ENCODE measurements around the gene OTULIN.

The OTULIN gene

DNA sequence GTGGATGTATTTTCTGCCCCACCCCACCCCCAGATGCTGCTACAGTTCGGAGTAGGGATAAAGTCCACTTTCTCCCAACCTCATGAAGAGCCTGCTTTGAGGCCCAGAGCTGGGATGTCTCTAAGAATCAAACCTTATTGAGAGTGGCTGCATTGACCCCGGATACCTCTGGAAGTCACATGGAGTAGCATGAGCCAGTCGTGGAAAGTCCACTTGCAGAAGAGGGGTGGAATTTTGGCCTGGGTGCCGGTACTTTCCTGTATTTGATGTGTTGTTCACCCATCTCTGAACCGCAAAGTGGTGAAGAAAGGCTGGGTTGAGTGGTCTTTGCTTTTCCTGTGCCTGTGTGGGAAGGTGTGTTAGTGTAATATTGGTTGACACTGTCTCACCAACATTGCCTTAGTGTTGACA is 3.7 kb downstream of the OTULIN start:
- DNase-seq (ENCODE audit: low read depth): peak; percentile 9

DNA sequence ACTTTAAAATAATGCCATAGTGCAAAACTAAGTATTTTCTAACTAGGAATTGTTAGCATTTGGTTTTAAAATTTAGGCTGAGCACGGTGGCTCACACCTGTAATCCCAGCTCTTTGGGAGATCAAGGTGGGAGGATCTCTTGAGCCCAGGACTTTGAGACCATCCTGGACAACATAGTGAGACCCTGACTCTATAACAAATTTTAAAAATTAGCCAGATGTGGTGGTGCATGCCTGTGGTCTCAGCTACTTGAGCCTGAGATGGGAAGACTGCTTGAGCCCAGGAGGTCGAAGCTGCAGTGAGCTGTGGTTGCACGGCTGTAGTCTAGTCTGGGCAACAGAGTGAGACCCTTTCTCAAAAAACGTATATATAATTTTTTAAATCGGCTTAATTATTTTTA is 4.9 kb downstream of the OTULIN start:
- no peak for DNase-seq (ENCODE audit: low read depth)

DNA sequence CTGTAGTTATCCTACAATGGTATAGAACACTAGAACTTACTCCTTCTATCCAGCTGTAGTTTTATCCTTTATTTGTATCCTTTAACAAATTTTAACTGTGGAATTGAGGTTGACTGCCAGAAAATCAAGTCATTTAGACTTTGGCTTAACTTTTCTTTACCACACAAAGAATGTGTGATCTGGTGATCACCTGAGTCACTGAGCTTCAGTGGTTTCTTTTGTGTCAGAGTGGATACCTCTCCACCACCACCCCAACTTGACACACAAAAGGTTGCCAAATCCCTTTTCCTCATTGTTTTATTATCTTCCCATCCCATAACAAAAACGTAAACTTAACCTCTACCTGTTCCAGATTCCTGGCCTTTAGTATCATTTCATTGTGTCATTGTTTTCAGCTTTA is 5.5 kb downstream of the OTULIN start:
- DNase-seq (ENCODE audit: low read depth): no peak

DNA sequence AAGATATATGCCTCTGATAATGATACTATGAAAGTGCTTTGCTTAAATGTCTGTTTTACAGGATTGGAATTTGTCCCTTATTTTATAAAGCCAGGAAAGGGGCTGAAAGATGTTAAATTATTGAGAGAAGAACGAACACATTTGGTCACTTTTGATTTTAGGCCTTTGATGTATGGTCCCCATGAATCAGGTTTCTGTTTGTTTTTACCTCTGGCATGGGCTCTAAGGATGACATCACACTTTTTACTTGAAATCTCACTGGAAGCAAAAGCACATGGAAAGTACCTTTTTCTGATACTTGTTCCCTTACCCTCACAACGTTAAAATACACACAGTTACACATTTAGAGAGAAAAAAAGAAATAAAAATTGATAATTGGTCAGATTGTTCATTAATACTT is 6.9 kb downstream of the OTULIN start:
- DNase-seq (ENCODE audit: low read depth): no peak

DNA sequence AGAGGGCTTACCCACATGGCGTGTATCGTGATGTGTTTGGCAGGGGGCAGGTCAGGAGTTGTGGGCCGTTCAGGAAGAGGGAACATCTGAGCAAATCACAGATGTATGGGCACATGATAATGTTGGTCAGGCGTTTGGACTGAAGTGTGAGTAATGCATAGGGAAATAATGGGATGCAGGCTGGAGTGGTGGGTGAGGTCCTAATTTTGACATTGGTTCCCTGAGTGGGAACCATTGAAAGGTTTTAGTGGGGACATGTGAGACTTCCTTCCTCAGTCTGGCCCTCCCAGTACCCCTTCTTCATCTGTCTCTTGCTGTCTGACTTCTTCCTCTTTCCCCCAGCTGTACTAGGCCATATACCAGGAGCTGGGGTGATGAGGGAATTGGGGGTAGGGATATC is 7.6 kb downstream of the OTULIN start:
- no peak for DNase-seq (ENCODE audit: low read depth)

DNA sequence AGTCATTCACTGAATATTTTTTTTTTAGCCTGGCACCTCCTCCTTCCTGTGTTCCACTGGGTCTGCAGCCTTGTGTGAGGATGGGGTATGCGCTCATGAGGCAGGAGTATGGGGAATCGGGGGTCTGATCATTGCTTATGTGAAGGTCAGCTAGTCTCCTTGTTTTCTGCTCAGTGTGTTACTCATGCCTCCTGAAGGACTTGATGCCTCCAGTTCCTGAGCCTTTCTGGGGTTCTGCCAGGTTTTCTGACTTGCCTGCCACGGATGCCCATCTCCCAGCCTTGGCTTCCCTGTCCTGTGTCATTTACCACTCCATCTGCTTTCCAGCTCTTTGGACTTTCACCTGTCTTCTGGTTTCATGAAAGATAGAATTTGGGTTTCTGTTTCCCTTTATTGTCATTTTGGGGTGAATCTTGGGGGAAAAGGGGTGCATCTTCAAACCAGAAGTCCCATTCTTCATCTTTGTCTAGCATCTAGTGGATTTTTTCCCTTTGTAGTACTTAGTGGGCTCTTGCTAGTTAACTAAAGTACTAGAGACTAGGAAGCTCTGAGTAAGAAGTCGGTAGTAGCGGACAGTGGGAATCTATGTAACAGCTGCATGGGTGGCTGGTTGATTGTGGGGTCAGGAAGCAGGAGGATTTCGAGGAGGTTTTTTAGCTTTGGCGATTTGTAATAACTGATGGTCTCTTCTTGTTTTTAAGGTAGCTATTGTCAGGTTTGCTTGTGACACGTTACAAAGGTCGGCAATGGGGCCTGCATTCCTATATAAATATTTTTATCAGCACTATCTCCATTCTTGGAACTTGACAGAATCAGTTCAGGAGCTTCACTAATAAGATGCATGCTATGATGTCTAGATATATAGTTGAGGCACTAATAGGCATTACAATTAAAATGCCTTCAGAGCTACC is 8.2 kb downstream of the OTULIN start:
- DNase-seq (ENCODE audit: low read depth): no peak

DNA sequence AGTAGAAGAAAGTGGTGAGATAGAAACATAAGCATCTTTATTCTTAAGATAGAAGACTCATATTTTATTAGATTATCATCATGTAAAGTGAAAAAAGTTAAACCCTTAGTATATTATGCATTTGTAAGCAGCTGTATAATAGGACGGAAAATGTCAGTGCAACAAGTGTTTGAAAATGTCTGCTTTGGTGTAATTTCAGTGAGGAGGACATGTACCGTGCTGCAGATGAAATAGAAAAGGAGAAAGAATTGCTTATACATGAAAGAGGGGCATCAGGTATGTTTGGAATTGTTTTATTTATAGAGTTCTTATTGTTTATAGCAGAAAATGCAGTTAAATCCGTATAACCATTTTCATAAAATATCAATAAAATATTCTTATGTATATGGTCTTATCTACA is 8.9 kb downstream of the OTULIN start:
- no peak for DNase-seq (ENCODE audit: low read depth)

DNA sequence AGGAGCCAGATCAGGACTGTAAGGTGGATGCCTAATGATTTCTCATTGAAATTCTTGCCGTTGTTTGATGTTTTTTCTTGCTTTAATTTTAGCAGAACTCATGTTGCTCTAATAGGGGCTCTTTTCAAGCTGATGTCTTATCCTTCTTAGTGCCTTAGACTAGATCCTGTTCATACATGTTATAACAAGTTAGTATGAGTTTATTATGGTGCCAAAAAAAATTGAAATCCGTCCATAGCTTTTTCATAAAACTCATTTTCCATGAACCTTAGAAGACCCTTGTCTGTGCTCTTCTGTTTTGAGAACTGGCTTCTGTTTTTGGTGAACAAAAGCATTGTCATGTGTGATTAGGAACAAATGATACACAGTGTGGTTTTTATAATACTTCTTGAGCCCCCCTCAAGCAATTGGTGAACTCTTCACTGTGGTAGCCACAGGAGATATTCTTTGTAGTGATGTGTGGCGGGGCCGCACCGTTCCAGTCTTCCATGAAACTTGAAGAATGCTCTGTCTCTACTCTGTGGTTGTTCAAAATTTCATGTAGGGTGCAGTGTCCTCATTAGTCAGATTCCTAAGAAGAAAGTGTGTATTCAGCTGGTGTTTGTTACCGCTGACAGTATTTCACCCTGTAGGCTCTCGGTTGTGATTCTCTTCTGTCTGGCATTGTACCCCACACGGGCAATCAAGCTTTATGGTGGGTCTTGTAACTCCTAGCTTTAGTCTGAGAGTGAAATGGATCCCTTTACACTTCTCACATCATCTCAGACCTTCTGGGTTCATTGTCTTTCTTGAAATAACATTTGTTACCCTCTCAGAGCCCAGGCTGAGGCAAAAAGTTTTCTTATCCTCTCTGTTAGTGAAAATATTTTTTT is 10.7 kb downstream of the OTULIN start:
- DNase-seq (ENCODE audit: low read depth): no peak

DNA sequence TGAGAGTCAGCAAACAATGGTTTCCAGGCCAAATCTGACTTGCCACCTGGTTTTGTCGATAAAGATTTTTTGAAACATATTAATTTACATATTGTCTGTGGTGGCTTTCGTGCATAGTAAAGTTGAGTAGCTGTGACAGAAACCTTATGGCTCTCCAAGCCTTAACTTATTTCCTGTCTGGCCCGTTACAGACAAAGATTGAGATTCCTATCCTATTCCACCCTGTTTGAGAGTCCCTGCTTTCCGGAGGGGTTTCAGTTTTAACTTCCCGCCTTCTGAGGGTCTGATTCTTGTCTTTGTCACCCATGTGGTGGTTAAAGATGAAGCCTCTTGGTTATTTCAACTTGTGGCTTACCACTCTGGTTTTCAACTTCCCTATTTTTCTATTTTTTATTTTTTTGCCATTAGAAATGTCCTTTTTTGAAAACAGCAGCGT is 11.4 kb downstream of the OTULIN start:
- no peak for DNase-seq (ENCODE audit: low read depth)

DNA sequence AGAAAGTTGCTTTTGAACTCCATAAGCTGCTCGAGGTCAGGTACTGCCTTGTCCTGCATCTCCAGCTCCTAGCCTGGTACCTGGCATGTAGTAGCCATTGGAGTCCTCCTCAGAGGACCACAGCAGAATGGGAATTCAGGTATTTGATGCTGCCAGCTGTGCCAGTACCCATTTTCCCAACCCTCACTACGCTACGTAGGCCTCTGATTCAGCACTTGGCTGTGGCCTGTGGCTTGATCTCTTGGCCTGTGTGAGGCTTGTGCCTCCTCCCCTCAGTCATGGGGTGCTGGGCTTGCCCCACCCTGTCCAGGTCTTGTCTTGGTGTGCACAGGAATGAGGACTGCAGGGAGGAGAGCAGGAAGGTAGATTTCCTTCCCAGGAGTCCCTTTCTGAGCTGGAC is 11.8 kb downstream of the OTULIN start:
- no peak for DNase-seq (ENCODE audit: low read depth)

DNA sequence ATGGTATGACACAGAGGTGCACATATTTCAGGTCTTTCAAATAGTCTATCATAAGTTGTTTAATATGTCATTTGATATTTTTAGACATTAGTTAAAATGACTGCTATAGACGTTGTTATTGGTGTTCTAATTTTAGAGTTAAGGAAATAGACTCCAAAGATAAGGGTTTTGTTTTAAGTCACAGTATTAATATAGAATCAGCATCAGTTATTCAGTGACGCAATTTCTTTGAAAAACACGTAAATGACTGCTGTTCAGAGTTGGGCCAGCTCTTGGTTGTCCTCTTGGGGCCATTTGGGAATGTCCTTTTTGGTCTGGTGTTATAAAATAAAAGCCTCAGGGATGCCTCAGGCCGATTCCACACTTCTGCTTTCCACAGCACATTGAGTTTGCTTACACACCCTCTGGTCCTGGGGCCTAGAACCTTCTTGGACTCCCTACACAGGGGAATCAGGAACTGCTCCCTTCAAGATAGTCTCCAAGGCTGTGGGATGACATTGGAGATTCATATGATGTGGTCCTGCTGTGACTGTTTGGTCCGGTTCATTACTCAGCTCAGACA is 14.3 kb downstream of the OTULIN start:
- no peak for DNase-seq (ENCODE audit: low read depth)

DNA sequence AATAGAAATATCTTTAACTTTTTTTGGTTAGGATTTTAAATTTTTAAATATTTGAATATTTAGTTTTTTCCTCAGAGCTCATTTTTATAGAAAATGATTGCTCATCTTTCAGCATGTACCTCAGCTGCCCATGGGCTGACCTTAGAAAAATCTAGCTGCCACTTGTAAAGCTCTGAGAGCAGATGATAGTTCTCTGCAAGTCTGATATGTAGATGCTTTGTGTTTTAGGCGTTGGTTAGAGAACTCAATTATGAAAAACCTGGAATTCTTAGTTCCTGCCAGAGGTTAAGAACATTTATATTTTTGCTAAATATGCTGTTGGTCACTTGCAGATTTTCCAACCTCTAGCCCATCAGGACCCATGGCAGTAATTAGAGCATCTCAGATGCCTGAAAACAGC is 15.1 kb downstream of the OTULIN start:
- DNase-seq (ENCODE audit: low read depth): no peak

DNA sequence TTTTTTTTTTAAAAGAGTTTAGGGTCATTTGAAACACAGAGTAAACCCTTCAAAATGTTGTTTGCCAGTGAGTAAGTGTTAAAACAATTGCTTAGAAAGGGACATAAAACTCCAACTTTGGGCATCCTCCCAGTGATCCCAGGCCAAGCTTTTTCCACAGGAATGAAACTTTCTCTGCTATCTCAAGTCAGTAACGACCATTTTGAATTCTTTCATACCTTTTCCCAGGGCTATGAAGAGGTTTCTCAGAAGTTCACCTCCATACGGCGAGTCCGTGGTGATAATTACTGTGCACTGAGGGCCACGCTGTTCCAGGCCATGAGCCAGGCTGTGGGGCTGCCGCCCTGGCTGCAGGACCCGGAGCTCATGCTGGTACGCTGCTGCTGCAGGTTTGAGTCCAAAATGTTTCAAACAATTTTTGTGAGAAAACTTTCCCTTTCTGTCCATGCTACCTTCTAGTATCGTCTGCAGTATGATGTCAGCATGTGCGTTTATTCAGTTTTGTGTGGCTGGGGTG is 16.8 kb downstream of the OTULIN start:
- DNase-seq (ENCODE audit: low read depth): no peak

DNA sequence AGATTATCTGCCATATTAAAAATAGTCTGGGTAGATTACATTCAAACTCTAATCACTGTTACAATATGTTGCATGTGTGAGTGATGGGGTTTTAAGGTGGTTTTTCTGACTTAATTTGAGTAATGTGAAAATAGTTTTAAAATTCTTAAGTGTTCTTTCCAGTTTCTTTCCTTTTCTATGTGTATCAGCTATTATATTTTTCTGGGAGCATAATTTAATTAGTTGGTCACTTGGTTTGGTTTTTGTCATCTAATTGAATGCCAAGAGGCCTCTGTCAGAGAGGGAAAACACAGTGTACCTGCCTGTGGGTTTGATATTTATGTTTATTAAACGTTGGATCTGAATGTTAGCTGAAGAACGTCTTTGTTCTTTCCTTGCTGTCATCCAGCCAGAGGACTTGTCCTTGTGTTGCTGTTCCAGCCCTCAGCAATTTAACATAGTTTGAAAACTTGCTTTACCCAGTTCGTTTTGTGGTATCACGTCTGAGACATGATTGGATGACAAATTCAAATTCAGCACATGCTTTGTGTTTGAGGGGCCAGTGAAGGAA is 19.5 kb downstream of the OTULIN start:
- DNase-seq (ENCODE audit: low read depth): no peak

DNA sequence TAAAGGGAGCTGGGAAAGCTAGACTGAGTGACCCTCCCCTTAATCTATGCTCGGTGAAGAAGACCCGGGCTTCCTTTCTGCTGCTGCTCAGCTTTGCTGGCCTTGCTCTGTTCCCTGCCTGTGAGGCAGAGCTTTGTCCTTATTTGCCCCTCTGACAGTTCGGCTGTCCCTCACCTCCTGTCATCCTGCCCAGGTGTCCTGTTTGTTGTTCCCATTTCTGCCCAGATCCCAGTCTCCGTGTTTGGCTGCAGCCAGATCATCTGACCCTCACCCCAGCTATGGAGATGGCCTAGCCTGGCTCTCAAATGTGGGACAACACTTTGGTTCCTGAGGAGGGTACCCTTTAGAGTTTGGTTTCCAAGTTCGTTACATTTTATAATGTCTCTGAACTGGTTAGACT is 20.2 kb downstream of the OTULIN start:
- no peak for DNase-seq (ENCODE audit: low read depth)

DNA sequence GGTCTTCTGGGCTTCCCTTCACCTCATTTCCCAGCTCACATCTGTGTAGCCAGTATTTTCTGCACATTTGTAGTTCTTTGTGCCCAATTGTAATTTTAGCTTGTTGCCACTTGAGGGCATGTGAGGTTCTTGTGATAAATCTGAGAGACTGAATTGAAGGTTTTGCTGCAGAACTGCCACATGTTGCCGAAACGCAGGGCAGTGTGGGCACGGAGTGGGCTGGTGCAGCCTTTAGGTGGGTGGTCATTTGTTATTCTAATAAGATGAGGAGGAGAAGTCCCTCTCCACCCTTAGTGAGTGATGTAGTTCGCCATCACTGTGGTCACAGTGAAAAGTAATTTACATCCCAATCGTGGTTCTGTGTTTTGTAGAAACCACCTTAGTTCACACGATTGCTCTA is 21.2 kb downstream of the OTULIN start:
- peak; percentile 11 for DNase-seq (ENCODE audit: low read depth)

DNA sequence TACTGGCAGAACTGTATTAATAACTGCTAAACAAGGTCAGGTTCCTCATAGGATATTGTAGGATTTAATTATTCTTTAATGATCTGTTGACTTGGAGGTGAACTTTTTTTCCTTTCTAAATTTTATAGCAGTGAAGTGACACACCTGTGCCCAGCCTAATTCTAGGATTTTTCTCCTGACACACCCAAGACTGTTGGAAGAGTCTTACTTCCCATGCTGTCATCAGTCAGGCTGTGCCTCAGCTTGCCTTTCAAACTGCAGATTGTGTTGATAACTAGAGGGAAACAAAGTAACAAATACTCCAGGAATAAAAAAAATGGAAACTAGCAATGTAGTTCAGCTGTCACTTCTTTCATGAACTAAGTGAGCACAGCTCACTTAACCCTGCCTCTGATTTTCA is 22.0 kb downstream of the OTULIN start:
- DNase-seq (ENCODE audit: low read depth): no peak

DNA sequence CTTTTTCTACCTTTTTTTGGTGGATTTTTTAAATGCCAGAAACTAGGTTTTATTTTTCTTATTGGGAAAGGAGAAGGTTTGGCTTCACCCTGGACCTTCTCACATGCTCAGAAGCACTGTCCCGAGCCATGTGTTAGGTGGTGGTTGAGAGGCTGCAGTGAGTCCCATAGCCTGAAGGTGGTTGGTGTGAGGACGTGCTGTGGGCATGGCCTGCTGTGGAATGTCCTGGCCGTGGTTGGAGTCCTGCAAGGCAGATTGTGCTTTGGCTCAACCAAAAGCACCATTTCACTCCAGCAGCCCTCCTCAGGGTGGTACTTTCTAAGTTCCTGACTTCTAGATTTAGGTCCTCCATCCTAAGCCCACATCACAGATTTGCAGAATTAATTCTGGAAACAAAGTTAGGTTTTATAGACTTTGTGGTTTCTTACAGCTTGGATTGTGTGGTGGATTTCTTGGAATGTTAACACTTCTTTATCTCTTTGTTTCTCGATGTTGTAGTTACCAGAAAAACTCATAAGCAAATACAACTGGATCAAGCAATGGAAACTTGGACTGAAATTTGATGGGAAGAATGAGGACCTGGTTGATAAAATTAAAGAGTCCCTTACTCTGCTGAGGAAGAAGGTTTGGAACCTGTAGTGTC is 22.6 kb downstream of the OTULIN start:
- no peak for DNase-seq (ENCODE audit: low read depth)

DNA sequence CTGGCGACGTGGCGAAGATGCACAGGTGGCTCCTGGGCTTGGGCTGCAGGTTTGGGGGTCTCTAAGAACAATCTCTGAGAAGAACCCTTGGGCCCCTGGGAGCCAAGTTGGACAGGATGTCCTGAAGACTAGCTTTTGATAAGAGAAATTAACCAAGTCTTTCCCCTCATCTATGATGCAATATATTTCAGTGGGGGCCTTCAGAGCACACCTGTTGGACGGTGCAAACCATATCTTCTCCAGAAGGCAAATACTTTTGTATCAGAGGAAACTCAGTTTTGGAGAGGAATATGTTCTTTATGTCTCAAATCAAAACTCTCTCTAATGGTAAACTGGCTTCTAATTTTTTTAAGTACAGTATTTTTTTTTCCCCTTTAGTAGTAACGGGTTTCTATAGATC is 28.6 kb downstream of the OTULIN start:
- DNase-seq (ENCODE audit: low read depth): no peak

DNA sequence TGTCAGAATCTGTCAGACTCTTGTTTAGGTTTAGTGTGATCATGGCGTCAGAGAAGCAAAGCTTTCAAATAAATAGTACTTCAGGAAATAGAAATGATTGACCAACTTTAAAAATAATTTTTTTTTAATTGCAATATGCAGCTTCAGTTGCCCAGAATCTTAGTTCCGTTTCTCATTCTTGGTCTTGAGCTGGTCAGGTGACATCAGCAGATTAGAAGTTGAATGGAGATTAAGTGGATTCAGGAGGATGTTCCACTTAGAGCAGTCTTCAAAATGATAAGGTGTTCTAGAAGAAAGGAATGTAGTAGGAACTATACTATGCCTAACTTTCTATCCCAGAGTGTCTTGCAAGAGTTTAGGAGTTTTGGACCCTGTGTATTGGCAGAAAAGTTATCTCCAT is 30.6 kb downstream of the OTULIN start:
- DNase-seq (ENCODE audit: low read depth): no peak

DNA sequence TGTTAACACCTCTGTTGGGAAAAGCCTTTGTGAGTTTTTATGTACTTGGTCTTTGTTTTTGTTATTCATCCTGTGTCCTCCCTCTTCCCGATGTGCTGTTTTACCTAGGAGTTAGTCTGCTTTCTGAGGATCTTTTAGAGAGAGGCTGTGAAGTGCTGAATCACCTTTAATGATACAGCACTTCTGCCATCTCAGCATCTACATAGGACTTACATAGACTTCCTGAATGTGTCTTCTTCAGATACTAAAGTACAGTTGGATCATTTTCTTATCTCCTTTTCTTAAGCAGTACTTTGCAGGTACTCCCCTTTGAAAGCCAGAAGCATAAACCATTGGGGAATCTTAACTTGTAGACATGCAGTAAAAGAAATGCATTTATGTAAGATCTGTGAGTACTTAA is 31.5 kb downstream of the OTULIN start:
- no peak for DNase-seq (ENCODE audit: low read depth)

DNA sequence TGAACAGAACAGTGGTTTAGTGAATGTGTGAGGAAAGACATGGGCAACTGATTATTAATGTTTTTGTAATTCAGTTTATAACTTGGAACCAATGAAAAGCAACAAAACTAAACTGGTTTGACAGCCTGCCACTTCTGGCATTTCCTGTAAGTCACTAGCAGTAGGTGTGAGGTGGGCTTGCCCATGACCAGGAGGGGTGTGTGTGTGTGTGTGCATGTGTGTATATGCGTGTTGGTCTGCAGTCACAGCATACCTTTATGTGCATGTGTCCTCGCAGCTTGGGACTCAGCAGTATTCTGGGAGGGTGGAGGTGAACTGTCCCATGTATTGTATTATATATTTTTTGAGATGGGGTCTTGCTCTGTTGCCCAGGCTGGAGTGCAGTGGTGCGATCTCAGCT is 32.3 kb downstream of the OTULIN start:
- DNase-seq (ENCODE audit: low read depth): no peak

Data from activated T-cell treated with anti-CD3 and anti-CD28 coated beads for 1 hour (primary cell).